GM21529 (cell line): ENCODE data around the gene EBPL.
A peak's percentile ranks its signal among the peaks of the same experiment; 100 is the strongest.

Source experiments
- ATAC-seq: cut with Tn5 transposase; IDR thresholded peaks from one replicate; pipeline ENCODE4 v1.9.1; 2021; ENCODE audit not compliant: unreplicated experiment

EBPL gene

GRCh38 chr13:49676581-49677298 is 14.5 kb downstream of the EBPL start:
- ATAC-seq: no peak

- no peak for ATAC-seq
Measured at GRCh38 chr13:49670828-49671227, 20.5 kb downstream of the EBPL start.

GRCh38 chr13:49669735-49670309 is 21.5 kb downstream of the EBPL start:
- ATAC-seq: peak; percentile 64

GRCh38 chr13:49667773-49668172 is 23.5 kb downstream of the EBPL start:
- ATAC-seq: no peak

- no peak for ATAC-seq
Measured at GRCh38 chr13:49664606-49665005, 26.7 kb downstream of the EBPL start.

- no peak for ATAC-seq
Measured at GRCh38 chr13:49657241-49657641, 34.0 kb downstream of the EBPL start.

GRCh38 chr13:49655906-49656305 is 35.4 kb downstream of the EBPL start:
- no peak for ATAC-seq

GRCh38 chr13:49654011-49654410 is 37.3 kb downstream of the EBPL start:
- ATAC-seq: no peak

GRCh38 chr13:49653478-49653877 is 37.8 kb downstream of the EBPL start:
- ATAC-seq: no peak

- no peak for ATAC-seq
Measured at GRCh38 chr13:49652355-49653305, 38.7 kb downstream of the EBPL start.

GRCh38 chr13:49651570-49652354 is 39.5 kb downstream of the EBPL start:
- no peak for ATAC-seq

- no peak for ATAC-seq
Measured at GRCh38 chr13:49649963-49650312, 41.3 kb downstream of the EBPL start.

GRCh38 chr13:49649244-49649962 is 41.9 kb downstream of the EBPL start:
- ATAC-seq: no peak

- no peak for ATAC-seq
Measured at GRCh38 chr13:49646688-49647087, 44.6 kb downstream of the EBPL start.

GRCh38 chr13:49645451-49645850 is 45.8 kb downstream of the EBPL start:
- no peak for ATAC-seq

GRCh38 chr13:49643035-49643646 is 48.1 kb downstream of the EBPL start:
- no peak for ATAC-seq

GRCh38 chr13:49641801-49642291 is 49.4 kb downstream of the EBPL start:
- no peak for ATAC-seq

- ATAC-seq: no peak
Measured at GRCh38 chr13:49638744-49639072, 52.6 kb downstream of the EBPL start.

- ATAC-seq: no peak
Measured at GRCh38 chr13:49638030-49638743, 53.1 kb downstream of the EBPL start.
